HG02623 (cell line): ENCODE results near the gene CSAG1.
"Not testable (repeated sequence)": the region's sequence is repeated elsewhere in the genome, so short reads cannot be mapped to it uniquely, and the experiment has no call there.

Experiments
- ATAC-seq: cut with Tn5 transposase; IDR thresholded peaks from one replicate; pipeline ENCODE4 v1.9.1; 2021; ENCODE audit warnings: moderate library complexity; ENCODE audit not compliant: unreplicated experiment

CSAG1 gene

GRCh38 chrX:152700390-152700789 lies 33.1 kb downstream of the CSAG1 start:
- ATAC-seq = not testable (repeated sequence)

GRCh38 chrX:152697952-152698931 lies 35.3 kb downstream of the CSAG1 start, which contains the start of gene MAGEA3:
Gene MAGEA3 (plus strand): TSS chrX:152698794. CDS start chrX:152700833, 2,039 bp downstream.
- not testable (repeated sequence) for ATAC-seq

GRCh38 chrX:152681012-152681411 lies 52.5 kb downstream of the CSAG1 start:
- not testable (repeated sequence) for ATAC-seq
